GM13976 (cell line): Measurements from ENCODE around the gene FOS.

Experiments used
- DNase-seq: peaks from one replicate; pipeline ENCODE4 v3.0.0; 2012; ENCODE audit warnings: low spot score
- CTCF ChIP-seq: IDR thresholded peaks from 2 replicates; pipeline ENCODE4 v1.5.1; 2012; ENCODE audit warnings: borderline replicate concordance, mild to moderate bottlenecking; ENCODE audit not compliant: insufficient read depth; ENCODE audit errors: extremely low read depth, missing control alignments, control extremely low read depth
- in situ Hi-C: fragments of 300-500 bp; cut with MboI; formaldehyde crosslinking; loops from one replicate; pipeline ENCODE4 v1.12.0; 2022; ENCODE audit warnings: low sequenced_read_pairs, mixed read lengths, inconsistent platforms; ENCODE audit not compliant: unreplicated experiment

Gene FOS

DNA sequence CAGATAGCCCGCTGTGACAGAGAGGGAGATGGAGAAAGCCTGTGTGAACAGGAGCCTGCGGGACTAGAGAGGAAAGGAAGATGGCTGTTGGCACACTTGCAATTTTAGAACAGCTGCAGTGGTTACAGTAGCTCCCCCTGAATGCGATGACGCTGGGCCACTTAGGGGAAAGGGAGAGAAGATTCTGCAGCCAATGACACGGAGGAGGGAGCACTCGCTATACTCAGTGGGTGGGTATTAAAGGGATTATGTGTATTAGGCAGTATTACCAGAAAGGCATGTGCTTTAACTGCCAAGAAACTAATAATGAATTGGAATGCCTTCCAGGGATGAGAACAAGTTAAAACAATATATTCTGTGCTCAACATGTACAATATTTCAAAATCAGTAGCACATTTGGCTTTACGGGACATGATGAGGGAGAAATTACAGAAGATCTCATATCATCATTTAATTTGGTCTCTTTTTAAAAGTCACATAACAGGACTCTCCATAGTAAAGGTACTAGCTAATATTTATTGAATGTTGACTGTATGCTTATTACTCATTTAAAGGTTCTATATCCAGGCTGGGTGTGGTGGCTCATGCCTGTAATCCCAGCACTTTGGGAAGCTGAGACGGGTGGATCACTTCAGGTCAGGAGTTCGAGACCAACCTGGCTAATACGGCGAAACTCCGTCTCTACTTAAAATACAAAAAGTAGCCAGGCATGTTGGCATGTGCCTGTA is 35.9 kb upstream of the FOS start:
- no peak for DNase-seq
- no peak for TF ChIP-seq CTCF
- in situ Hi-C loops: no loop called here

DNA sequence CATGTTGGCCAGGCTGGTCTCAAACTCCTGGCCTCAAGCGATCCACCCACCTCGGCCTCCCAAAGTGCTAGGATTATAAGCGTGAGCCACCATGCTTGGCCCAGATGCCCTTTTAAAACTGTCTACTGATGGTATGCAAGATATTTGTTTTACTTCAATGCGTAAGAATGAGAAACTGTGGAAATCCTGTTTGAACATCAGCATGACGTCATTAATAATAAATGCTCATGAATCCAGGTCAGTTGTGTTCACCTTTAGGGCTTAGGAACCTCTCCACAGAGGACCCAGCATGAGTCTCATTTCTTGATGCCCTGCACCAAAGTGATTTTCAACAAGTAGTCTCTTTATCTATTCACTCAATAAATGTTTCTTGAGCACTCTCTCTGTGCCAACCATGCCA is 34.5 kb upstream of the FOS start:
- DNase-seq: no peak
- no peak for TF ChIP-seq CTCF
- in situ Hi-C loops: no loop called here

- no peak for DNase-seq
- in situ Hi-C loops: no loop called here
- no peak for TF ChIP-seq CTCF
Observed at GRCh38 chr14:75246546-75247285, 31.9 kb upstream of the FOS start.

- in situ Hi-C loops: no loop called here
- peak; percentile 47 for DNase-seq
- no peak for TF ChIP-seq CTCF
Observed at GRCh38 chr14:75247286-75247922, 31.2 kb upstream of the FOS start.

- in situ Hi-C loops: no loop called here
Observed at GRCh38 chr14:75247939-75248338, 30.7 kb upstream of the FOS start.

More at GRCh38 chr14:75247939-75248338, 30.7 kb upstream of the FOS start:
- DNase-seq: no peak
- no peak for TF ChIP-seq CTCF
